Osteoblast (primary cell): Measurements from ENCODE around the gene UGGT2. TPM values are rescaled to one million over a fixed set of nuclear protein-coding genes. Genes with fewer than 3 reads are reported as not detected.
A peak's percentile ranks its signal among the peaks of the same experiment; 100 is the strongest.

Experiments used
- DNase-seq: peaks from one replicate; pipeline ENCODE4 v3.0.0; 2011; ENCODE audit warnings: low spot score, mixed read lengths; ENCODE audit not compliant: insufficient read length; ENCODE audit errors: missing footprints
- H2AFZ ChIP-seq: 2 replicates; pipeline ENCODE4 v1.6.0; 2011; ENCODE audit warnings: mild to moderate bottlenecking, low read length
- H3K27ac ChIP-seq: 2 replicates; pipeline ENCODE4 v1.5.1; 2011; ENCODE audit warnings: mild to moderate bottlenecking, low read depth, low read length, moderate library complexity
- H3K27me3 ChIP-seq: 2 replicates; pipeline ENCODE4 v1.6.0; 2012; ENCODE audit warnings: mild to moderate bottlenecking, control low read depth, inconsistent platforms, low read length, moderate library complexity; ENCODE audit not compliant: insufficient read depth
- H3K36me3 ChIP-seq: 2 replicates; pipeline ENCODE4 v1.5.1; 2011; ENCODE audit warnings: mild to moderate bottlenecking, low read length, control low read depth, moderate library complexity; ENCODE audit not compliant: insufficient read depth
- H3K4me1 ChIP-seq: 2 replicates; pipeline ENCODE4 v1.5.1; 2011; ENCODE audit warnings: mild to moderate bottlenecking, low read length, control low read depth, moderate library complexity; ENCODE audit not compliant: insufficient read depth
- H3K4me2 ChIP-seq: 2 replicates; pipeline ENCODE4 v1.6.0; 2011; ENCODE audit warnings: mild to moderate bottlenecking, low read length; ENCODE audit not compliant: insufficient read depth
- H3K4me3 ChIP-seq: fragments of 200-600 bp; sonication (generic); 3 replicates; pipeline ENCODE4 v1.5.1; 2012; ENCODE audit warnings: mild to moderate bottlenecking, low read length, inconsistent platforms; ENCODE audit not compliant: insufficient read depth
- H3K79me2 ChIP-seq: 2 replicates; pipeline ENCODE4 v1.6.0; 2012; ENCODE audit warnings: mild to moderate bottlenecking, low read length, control low read depth, inconsistent platforms; ENCODE audit not compliant: insufficient read depth
- H3K9me3 ChIP-seq: 2 replicates; pipeline ENCODE4 v1.5.1; 2011; ENCODE audit warnings: low read depth, low read length, control low read depth
- H4K20me1 ChIP-seq: 2 replicates; pipeline ENCODE4 v1.6.0; 2012; ENCODE audit warnings: mild to moderate bottlenecking, low read length, control low read depth; ENCODE audit not compliant: insufficient read depth
- total RNA-seq: library from RNA; depleted of rRNA; stranded (reverse); fragments of >200 nt; gene quantifications from 2 replicates; pipeline ENCODE4 v1.2.3, GENCODE V29; 2012
- TF ChIP-seq, protein P1 (sequence below): IDR thresholded peaks from 2 replicates; pipeline ENCODE4 v1.5.1; 2011; ENCODE audit warnings: mild to moderate bottlenecking, low read depth, low read length, moderate library complexity; ENCODE audit errors: extremely low read depth

UGGT2 gene
- total RNA-seq, 1 donor: 78.2 TPM

DNA sequence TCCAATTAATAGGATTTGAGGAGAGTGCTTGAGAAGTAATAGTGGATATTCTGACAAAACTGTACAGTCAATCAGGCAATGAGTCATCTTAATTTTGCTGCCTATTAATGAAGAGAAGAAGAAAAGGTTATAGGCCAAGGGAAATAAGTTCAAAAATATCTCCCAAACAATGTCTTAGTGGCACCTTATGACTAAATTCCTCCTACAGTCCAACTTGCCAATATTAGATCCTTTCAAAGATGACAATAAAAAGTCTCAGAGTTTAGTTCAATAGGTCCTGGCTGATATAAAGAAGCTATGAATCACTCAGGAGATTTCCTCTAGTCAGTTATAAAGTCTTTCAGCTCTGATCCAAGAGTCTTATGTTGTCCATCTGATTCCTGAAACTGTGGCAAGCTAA lies 27.9 kb downstream of the UGGT2 start:
- Histone ChIP-seq H3K27ac (no peak overlapping the region), H3K27me3 (no peaks in the 10 kb centered on the region), H3K9me3 (no peaks in the 10 kb centered on the region), H3K4me1 (no peaks in the 10 kb centered on the region), H3K4me2 (no peak overlapping the region), H3K79me2 (no peaks in the 10 kb centered on the region), H4K20me1 (no peaks in the 10 kb centered on the region), H2AFZ (no peak overlapping the region), H3K4me3 (no peak overlapping the region), H3K36me3 (no peaks in the 10 kb centered on the region)
- TF ChIP-seq, protein P1, sequence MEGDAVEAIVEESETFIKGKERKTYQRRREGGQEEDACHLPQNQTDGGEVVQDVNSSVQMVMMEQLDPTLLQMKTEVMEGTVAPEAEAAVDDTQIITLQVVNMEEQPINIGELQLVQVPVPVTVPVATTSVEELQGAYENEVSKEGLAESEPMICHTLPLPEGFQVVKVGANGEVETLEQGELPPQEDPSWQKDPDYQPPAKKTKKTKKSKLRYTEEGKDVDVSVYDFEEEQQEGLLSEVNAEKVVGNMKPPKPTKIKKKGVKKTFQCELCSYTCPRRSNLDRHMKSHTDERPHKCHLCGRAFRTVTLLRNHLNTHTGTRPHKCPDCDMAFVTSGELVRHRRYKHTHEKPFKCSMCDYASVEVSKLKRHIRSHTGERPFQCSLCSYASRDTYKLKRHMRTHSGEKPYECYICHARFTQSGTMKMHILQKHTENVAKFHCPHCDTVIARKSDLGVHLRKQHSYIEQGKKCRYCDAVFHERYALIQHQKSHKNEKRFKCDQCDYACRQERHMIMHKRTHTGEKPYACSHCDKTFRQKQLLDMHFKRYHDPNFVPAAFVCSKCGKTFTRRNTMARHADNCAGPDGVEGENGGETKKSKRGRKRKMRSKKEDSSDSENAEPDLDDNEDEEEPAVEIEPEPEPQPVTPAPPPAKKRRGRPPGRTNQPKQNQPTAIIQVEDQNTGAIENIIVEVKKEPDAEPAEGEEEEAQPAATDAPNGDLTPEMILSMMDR: no peak
- DNase-seq: peak; percentile 61

DNA sequence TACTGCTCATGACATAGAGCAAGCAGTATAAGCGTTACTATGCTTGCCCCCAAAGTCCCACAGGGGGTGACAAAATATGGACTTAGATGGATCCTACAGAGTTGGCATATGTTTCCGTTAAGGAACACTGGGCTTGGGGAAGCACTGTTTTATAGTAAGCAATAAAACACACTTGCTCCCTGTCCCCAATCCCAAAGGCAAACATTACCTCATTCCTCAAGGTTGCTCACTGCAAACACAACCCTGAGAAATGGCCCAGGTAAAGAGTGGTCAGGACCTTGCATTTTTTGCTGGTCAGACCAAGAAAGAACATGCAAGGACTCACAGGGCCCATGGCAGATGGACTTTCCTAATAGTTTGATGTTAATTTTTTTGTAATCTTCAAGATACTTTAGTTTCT lies 32.3 kb downstream of the UGGT2 start:
- H3K36me3 ChIP-seq: peaks cover 6% of the 10 kb centered on the region
- DNase-seq: no peak
- no peaks in the 10 kb centered on the region for H3K27me3 ChIP-seq
- no peak overlapping the region for H3K4me2 ChIP-seq
- H3K79me2 ChIP-seq: no peaks in the 10 kb centered on the region
- no peaks in the 10 kb centered on the region for H3K9me3 ChIP-seq
- no peak overlapping the region for H3K4me3 ChIP-seq
- no peaks in the 10 kb centered on the region for H3K4me1 ChIP-seq
- H2AFZ ChIP-seq: no peak overlapping the region
- TF ChIP-seq, protein P1: no peak
- no peak overlapping the region for H3K27ac ChIP-seq
- no peaks in the 10 kb centered on the region for H4K20me1 ChIP-seq

- H3K79me2 ChIP-seq: no peaks in the 10 kb centered on the region
- no peaks in the 10 kb centered on the region for H3K4me1 ChIP-seq
- H4K20me1 ChIP-seq: no peaks in the 10 kb centered on the region
- H3K4me2 ChIP-seq: no peak overlapping the region
- H2AFZ ChIP-seq: no peak overlapping the region
- no peaks in the 10 kb centered on the region for H3K9me3 ChIP-seq
- H3K27me3 ChIP-seq: no peaks in the 10 kb centered on the region
- no peak overlapping the region for H3K27ac ChIP-seq
- TF ChIP-seq, protein P1: peak; percentile 63
- H3K36me3 ChIP-seq: peaks cover 6% of the 10 kb centered on the region
- DNase-seq: no peak
- H3K4me3 ChIP-seq: no peak overlapping the region
Observed at GRCh38 chr13:96020155-96020575, 33.0 kb downstream of the UGGT2 start.

DNA sequence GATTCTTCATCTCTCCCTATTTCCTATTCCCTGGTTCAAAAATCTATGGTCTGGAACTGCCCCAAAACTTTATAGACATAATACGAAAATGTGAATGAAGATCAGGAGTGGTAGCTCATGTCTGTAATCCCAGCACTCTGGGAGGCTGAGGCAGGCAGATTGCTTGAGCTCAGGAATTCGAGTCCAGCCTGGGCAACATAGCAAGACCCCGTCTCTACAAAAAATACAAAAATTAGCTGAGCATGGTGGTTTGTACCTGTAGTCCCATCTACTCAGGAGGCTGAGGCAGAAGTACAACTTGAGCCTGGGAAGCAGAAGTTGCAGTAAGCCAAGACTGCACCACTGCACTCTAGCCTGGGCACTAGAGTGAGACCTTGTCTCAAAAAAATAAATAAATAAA lies 35.1 kb downstream of the UGGT2 start:
- Histone ChIP-seq H3K4me1 (no peaks in the 10 kb centered on the region), H2AFZ (no peak overlapping the region), H3K36me3 (peaks cover 6% of the 10 kb centered on the region), H3K4me2 (no peak overlapping the region), H3K79me2 (no peaks in the 10 kb centered on the region), H3K27ac (no peak overlapping the region), H3K9me3 (no peaks in the 10 kb centered on the region), H3K27me3 (no peaks in the 10 kb centered on the region), H4K20me1 (no peaks in the 10 kb centered on the region), H3K4me3 (no peak overlapping the region)
- TF ChIP-seq, protein P1: no peak
- no peak for DNase-seq
